GM21515 (cell line): ENCODE data around the gene IL10RB.

ENCODE experiments used
- ATAC-seq: cut with Tn5 transposase; IDR thresholded peaks from one replicate; pipeline ENCODE4 v1.9.1; 2021; ENCODE audit not compliant: unreplicated experiment

IL10RB gene

GRCh38 chr21:33327326-33327725 is 61.2 kb downstream of the IL10RB start:
- ATAC-seq = no peak

DNA sequence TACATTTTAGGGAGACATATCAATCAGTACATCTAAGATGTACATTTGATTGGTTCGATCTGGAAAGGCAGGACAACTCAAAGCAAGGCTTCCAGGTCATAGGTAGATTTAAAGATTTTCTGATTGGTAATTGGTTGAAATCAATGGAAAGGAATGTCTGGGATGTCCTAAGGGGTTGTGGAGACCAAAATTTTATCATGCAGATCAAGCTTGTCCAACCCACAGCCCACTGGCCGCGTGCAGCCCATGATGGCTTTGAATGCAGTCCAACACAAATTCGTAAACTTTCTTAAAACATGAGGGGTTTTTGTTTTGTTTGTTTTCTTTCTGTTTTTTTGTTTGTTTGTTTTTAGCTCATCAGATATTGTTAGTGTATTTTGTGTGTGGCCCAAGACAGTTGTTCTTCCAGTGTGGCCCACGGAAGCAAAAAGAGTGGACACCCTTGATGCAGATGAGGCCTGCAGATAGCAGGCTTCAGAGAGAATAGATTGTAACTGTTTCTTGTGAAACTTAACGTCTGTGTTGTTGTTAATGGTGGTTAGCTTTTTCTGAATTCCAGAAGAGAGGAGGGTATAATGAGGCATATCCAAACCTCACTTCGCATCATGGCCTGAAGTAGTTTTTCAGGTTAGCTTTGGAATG is 61.7 kb downstream of the IL10RB start:
- ATAC-seq = no peak

DNA sequence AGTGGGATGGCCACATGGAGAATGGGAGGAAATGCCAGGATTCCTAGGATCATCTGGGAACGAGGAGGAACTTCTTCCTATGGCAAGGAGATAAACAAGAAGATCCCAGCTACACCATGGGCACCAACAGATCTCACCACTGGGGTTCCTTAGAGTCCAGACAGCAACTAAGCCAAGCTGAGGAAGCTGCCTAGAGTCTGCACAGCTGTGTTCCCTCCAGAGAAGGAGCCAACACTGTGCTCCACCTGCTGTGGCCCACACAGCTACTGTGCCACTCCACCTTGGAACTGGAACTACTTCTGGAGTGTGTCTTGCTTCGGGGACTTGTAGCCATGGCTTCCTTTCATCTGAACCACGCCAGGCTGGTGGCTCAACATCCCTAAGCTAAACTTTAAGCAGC is 64.6 kb downstream of the IL10RB start:
- no peak for ATAC-seq

DNA sequence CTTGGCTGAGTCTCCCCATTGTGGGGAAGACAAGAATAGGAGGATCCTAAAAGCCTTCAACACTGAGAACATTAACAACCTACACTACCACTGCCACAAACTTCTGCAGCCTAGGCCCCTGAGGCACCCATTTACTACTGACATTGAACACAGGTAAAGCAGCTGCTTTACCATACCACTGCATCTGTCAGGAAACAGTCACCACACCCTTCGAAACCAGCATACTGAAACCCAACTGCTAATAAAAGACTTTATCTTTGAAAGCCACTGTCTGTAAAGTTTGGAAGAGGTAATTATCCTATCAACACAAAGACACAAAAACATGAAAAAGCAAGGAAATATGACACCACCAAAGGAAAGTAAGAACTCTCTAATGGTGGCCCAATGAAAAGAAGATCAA is 66.0 kb downstream of the IL10RB start:
- ATAC-seq = peak; percentile 83

DNA sequence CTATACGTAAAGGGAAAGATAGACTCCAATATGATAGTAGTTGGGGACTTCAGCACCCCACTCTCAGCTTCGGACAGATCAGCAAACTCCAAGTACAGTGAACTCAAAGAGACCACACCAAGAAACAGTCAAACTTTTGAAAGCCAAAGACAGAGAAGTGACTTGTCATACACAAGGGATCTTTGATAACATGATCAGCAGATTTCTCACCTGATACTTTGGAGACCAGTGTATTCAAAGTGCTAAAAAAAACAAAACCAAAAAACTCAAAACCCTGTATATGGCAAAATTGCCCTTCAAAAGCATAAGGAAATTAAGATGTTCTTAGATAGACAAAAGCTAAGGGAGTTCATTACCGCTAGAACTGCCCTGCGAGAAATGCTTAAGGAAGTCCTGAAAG is 68.0 kb downstream of the IL10RB start:
- ATAC-seq = no peak

DNA sequence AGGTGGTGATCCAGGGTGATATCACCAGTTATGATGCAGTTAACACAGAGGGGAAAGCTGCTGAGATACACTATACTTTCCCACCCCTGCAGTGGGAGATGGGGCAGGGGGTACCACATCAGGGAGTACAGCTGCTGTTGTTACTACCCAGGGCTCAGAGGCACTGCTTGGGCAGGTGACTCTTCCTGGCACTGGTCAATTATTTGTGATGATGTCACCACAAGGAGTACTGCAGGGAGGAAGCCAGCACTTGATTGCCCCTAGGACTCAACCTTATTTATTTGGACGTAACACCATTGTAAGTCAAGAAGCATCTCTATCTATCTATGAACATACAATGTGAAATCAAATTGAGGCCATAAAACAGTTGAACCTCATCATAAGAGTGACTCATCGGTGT is 68.7 kb downstream of the IL10RB start:
- no peak for ATAC-seq

DNA sequence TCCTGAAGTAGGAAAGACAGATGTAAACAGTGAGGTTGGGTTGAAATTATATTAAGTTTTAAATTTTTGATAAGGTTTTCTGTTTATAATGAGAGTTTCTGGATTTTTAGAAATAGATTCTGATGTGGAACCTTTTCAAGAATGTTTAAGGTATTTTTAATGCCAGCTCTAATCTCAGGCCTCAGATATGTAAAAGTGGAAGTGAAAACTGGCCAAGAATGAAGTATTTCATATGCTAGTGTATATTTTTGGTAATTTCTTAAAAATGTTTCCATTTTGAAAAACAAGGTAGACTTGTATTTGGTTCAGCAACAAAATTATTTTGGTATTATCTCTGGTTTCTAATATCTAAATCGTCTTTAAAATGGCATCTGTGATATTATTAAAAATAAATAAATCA is 73.0 kb downstream of the IL10RB start:
- no peak for ATAC-seq

DNA sequence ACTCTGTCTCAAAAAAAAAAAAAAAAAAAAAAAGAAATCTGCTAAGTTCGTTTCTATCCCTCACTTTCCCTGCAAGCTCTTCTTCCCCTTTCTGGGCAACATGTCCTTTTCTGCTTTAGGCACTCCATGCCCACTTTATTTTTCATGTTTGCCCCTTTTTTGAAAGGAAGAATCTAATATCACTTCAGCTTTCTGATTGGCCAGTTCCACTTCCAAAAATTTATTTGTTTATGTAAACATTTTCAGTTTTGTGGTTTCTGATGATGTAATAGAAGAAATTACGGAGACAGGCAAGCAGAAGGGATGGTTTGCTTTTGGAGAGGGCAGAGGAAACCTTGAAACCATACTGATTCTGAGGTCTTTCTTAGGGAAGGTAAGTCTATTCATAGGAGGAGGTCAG is 73.8 kb downstream of the IL10RB start:
- no peak for ATAC-seq

GRCh38 chr21:33345751-33346238 is 79.6 kb downstream of the IL10RB start:
- no peak for ATAC-seq
